ENCODE measurements around the gene ANKRD60.

ANKRD60 gene

DNA sequence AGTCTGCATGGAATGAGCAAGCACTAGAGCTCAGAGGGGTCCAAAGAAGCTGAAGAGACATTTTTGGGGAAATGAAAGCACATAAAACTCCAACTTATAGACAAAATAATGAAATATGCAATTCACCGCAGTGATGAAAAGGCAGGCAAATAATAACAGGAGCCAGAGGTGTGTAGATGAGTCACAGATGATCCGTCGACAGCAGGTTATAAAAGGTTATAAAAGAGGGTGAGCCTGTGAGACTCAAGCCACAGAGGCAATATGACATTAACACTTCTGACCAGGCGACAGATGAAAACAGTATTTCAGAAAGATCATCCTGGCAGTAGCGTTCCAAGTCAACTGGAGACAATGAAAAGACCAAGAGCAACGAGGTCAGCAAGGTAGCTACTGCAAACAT, 35.8 kb upstream of the ANKRD60 start:
- Histone ChIP-seq H3K36me3 (ENCODE audit: control insufficient read depth, insufficient read depth, low read length) (no peaks in the 10 kb centered on the region), H3K27me3 (ENCODE audit: control insufficient read depth, insufficient read depth, low read length) (no peaks in the 10 kb centered on the region), H2AFZ (no peak overlapping the region), H3K79me2 (peaks cover 6% of the 10 kb centered on the region), H3K9ac (no peak overlapping the region), H3K4me3 (ENCODE audit: low read depth, low read length) (no peak overlapping the region), H3K4me1 (no peaks in the 10 kb centered on the region), H3K27ac (no peak overlapping the region), H3K9me3 (ENCODE audit: control insufficient read depth, low read length) (no peaks in the 10 kb centered on the region), H3K4me2 (ENCODE audit: low read length) (no peak overlapping the region)
- no peak for TF ChIP-seq CTCF (IDR thresholded peaks at IDR 0.05)

DNA sequence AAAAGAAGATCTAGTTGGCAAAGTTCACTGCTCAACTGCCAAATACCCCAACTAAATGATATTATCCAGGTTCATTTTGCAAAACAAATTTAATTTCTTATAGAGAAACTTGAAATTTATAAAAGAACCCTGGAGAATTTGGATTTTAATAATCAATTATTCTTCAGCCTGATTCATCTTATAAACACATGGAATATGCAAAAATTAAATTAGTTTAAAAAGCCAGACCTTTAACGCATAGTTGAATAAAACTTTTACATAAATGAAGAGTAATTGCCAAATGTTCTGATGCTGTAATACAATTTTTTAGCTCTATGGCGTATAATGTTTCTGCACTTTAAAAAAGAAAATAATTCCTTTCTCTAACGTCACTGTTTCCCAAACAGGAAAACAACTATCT, 33.2 kb upstream of the ANKRD60 start:
- H3K4me2 ChIP-seq (ENCODE audit: low read length), result no peak overlapping the region
- H3K27me3 ChIP-seq (ENCODE audit: control insufficient read depth, insufficient read depth, low read length), result no peaks in the 10 kb centered on the region
- H3K36me3 ChIP-seq (ENCODE audit: control insufficient read depth, insufficient read depth, low read length), result no peaks in the 10 kb centered on the region
- no peak overlapping the region for H3K27ac ChIP-seq
- no peak overlapping the region for H2AFZ ChIP-seq
- no peak overlapping the region for H3K9ac ChIP-seq
- no peak for TF ChIP-seq CTCF (IDR thresholded peaks at IDR 0.05)
- H3K4me1 ChIP-seq, result no peaks in the 10 kb centered on the region
- no peak overlapping the region for H3K4me3 ChIP-seq (ENCODE audit: low read depth, low read length)
- H3K79me2 ChIP-seq, result peaks cover 5% of the 10 kb centered on the region
- no peaks in the 10 kb centered on the region for H3K9me3 ChIP-seq (ENCODE audit: control insufficient read depth, low read length)

DNA sequence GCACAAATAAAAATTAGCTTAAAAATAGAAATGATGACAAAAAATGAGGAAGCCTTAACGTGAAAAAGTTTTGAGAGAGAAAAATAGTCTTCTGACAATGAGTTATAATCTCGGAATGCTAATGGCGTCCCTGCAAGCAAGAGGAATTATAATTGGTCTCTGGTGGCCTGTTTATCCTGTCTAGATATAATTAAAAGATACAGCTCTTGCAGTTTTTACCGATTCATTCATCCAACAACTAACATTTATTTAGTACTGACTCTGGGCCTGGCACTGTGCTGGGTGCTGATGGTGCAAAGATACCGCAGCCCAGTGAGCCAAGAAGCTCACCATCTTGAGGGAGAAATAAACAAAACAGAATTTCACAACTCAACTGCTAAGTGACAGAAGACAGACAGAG, 31.6 kb upstream of the ANKRD60 start:
- no peak overlapping the region for H3K27ac ChIP-seq
- TF ChIP-seq CTCF (IDR thresholded peaks at IDR 0.05), result no peak

GRCh38 chr20:58256842-58257241, 28.4 kb upstream of the ANKRD60 start:
- H2AFZ ChIP-seq, result no peak overlapping the region
- H3K4me3 ChIP-seq (ENCODE audit: low read depth, low read length), result no peak overlapping the region

More for the DNA sequence above, 31.6 kb upstream of the ANKRD60 start:
- Histone ChIP-seq H3K9me3 (ENCODE audit: control insufficient read depth, low read length) (no peaks in the 10 kb centered on the region), H3K4me1 (no peaks in the 10 kb centered on the region), H3K9ac (no peak overlapping the region), H3K4me3 (ENCODE audit: low read depth, low read length) (no peak overlapping the region), H2AFZ (no peak overlapping the region), H3K36me3 (ENCODE audit: control insufficient read depth, insufficient read depth, low read length) (no peaks in the 10 kb centered on the region), H3K4me2 (ENCODE audit: low read length) (no peak overlapping the region), H3K27me3 (ENCODE audit: control insufficient read depth, insufficient read depth, low read length) (no peaks in the 10 kb centered on the region), H3K79me2 (no peaks in the 10 kb centered on the region)

More at GRCh38 chr20:58256842-58257241, 28.4 kb upstream of the ANKRD60 start:
- H3K27me3 ChIP-seq (ENCODE audit: control insufficient read depth, insufficient read depth, low read length), result no peaks in the 10 kb centered on the region
- H3K27ac ChIP-seq, result no peak overlapping the region
- H3K79me2 ChIP-seq, result no peaks in the 10 kb centered on the region
- H3K4me2 ChIP-seq (ENCODE audit: low read length), result no peak overlapping the region
- no peak overlapping the region for H3K9ac ChIP-seq
- H3K4me1 ChIP-seq, result no peaks in the 10 kb centered on the region
- H3K36me3 ChIP-seq (ENCODE audit: control insufficient read depth, insufficient read depth, low read length), result no peaks in the 10 kb centered on the region
- H3K9me3 ChIP-seq (ENCODE audit: control insufficient read depth, low read length), result no peaks in the 10 kb centered on the region
- no peak for TF ChIP-seq CTCF (IDR thresholded peaks at IDR 0.05)
